Cerebellar cortex (tissue), 1 donor: ENCODE data around the gene TEX52.
A peak's percentile ranks its signal among the peaks of the same experiment; 100 is the strongest.
"Not testable (repeated sequence)": the region's sequence is repeated elsewhere in the genome, so short reads cannot be mapped to it uniquely, and the experiment has no call there.

Experiments
- DNase-seq: peaks from one replicate; pipeline ENCODE4 v3.0.0-alpha.2; 2015; ENCODE audit warnings: low spot score

The TEX52 gene

DNA sequence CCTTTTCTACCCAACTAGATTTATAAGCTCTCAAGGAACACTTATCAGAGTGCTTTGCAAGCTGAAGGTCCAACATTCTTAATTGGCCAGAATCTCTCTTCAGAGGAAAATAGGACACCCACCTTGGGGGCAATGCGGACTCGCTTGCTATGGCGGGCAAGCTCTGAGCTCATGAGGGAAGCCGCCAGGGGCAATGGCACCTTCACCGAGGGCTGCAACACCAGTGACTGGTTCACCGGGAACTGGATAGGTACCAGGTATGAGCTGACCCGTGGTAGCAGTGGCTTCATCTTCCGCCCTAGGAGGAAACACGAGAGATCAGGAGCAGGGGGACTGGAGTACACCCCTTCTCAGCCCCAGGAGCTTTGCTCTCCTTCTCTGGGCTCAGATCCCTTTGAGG, 7.4 kb upstream of the TEX52 start:
- no peak for DNase-seq

DNA sequence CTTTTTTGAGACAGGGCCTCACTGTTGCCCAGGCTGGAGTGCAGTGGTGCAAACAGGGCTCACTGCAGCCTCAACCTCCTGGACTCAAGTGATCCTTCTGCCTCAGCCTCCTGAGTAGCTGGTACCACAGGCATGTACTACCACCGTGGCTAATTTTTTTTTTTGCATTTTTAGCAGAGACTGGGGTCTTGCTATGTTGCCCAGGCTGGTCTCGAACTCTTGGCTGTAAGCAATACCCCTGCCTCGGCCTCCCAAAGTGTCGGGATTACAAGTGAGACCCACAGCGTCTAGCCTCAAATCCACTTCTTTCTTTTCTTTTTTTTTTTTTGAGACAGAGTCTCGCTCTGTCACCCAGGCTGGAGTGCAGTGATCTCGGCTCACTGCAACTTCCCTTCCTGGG, 6.6 kb upstream of the TEX52 start:
- DNase-seq, result not testable (repeated sequence)

DNA sequence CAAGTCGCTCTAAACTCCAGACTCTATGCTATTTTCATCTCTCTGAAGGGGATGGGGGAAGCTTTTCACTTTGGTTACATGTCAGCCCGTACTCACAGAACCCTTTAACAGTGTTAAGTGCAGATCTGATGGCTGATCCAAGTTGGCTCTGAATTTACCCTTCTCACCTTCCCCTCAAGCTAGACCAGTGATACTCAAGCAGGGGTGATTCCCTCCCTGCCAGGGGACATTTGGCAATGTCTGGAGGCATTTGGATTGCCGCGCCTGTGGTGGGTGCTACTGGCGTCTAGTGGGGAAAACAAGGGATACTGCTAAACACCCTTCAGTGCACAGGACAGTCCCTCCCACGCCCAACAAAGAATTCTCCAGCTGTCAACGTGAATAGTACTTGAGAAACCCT, 6.0 kb upstream of the TEX52 start:
- no peak for DNase-seq

DNA sequence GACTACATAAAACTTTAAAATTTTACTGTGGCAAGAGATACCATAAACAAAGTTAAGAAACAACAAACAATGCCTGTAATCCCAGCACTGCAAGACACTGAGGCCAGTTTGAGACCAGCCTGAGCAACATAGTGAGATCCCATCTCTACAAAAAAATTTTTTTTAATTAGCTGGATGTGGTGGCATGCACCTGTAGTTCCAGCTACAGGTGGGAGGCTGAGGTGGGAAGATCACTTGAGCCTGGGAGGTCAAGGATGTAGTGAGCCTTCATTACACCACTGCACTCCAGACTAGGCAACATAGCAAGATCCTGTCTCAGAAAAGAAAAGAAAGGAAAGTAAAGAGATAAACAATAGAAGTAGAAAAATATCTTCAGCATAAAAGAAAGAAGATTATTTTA, 3.3 kb upstream of the TEX52 start:
- DNase-seq, result no peak

DNA sequence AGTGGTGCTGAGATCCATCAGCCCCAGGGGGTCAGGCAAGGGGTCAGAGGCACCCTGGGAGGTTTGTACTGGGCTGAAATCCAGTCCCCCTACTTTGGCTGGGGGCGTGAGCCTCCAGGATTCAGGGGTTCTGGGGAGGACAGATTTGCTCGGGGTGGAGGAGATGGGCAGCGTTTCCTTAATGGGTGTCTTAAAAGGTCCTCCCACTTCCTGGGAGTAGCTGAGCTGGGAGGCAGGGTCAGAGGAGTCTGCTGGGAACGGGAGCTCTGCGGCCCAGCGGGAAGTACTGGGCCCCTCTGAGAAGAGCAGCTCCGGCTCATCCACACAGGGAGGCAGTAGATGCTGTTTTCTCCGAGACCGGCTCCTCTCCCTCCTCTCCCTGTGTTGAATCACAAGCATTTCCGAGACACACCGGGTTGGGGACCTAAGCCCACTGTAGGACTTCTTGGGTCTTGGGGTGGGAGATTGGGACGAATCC, 2.1 kb upstream of the TEX52 start:
- DNase-seq, result no peak

DNA sequence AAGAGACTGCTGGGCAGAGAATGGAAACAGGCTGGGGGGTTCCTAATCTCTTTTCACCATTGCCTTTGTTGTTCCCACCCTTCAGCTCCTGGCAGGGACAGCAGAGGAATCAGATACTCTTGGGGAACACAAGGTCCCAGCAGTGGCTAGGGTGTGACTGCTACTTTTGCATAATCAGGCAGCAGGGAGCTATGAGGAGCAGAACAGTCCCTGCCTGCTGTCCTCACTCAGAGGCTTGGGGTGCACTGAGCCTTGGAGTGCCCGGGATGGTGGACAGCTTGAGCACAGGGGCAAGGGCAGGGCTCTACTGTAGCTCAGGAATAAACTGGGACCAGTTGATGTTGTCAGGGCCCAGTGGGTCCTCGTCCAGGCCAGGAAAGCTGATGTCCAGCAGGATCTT, 1.5 kb upstream of the TEX52 start:
- DNase-seq, result no peak

DNA sequence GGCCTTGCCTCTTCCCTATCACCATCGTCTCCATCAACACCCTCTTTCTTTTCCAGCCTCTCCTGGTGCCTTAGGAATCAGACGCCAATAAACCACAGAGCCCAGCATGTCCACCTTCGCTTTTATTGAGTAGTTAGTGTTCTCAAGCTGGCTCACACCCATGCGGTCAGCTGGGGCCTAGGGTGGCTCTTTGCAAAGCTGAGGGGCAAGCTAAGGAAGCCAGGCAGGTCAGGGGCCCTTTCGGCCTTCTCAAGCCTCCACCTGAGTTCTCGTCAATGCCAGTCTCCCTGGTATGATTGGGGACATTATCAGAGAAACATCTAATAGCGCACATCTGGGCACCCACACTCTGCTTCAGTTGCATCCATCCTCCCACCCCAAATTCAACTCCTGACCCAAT, 737 bp upstream of the TEX52 start:
- no peak for DNase-seq

DNA sequence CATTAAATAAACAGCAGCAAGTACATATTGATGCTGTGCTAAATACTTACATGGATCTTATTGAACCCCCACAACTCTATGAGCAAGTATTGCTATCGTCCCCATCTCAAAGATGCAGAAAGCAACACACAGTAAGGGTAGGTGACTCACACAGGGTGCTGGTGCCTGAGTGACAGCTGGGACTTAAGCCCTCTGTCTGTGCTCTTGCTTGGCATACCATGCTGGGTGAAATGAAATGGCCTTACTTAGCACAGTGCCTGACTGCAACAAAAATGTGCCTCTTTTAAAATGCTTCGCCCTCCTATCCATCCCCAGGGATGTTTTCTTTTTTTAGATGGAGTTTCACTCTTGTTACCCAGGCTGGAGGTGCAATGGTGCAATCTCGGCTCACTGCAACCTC, 788 bp downstream of the TEX52 start:
- DNase-seq, result no peak

DNA sequence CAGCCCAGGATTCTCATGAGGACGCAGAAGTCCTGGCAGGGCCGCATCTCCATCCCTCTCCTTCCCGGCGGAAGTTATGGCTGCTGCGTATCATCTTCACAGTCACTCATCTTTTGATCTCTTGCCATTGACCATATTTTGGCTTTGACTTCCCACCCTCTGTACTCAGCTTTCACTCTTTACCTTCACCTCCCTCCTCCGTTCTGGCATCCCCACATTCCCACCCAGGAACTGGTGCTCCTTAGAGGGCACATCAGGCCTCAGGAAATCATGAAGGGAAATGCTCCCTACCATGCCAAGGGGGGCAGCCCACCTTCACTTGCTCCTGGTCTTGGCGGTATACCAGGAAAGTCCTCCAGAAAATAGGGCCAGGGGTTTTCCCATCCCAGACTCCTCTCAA, 1.3 kb downstream of the TEX52 start:
- DNase-seq, result no peak

DNA sequence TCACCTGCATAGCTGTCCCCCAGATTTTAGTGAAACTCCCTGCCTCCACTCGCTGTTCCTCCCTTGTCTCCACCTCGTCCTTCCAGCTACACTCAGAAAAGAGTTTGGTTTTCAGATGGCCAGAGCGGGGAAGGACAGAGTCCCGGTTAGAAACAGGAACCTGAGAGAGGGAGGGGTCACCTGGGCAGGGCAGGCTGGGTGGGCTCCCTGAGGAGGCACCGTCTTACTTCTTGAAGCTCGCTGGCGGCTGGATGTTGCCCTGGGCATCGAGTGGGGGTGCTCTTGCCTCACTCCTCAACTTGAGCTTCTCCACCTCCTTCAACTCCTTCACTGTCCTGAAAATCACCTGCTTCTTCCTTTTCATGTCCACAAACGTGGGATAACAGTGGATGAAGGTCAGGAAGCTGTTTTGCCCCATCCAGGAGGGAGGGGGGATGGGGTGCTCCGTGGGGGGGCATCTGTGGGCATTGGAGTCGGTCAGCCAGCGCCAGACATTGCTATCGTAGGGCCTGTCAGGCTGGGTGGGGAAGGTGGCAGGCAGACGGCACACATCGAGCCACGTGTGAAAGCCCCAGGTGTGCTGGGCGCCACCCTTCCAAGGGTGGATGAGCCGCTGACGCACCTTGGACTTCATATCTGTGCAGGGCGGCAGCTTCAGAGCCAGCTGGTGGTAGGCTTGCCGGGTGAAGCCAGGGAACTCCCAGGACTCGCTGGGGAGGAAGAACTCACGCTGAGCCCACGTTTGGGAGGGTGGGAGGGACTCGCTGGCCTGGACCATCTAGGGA, 2.0 kb downstream of the TEX52 start:
- DNase-seq, result no peak

DNA sequence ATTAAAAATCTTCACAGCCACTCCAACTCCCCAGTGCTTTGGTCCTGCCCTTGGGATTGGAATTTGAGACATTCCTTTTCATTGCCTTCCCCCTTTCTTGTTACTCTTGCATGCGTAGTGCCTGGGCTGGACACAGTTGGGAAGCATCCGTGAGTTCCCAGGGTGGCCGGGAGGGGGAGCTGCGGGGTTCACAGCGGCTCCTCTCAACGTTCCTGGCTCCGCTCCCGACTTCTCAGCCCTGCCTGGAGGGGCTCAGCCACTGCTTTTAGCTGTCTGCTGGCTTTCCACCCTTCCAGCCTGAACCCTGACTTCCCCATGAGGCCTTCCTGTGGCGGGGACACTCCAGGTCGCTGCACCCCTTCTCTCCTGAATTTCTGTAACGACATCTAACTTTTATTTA, 3.2 kb downstream of the TEX52 start:
- peak; percentile 83 for DNase-seq

DNA sequence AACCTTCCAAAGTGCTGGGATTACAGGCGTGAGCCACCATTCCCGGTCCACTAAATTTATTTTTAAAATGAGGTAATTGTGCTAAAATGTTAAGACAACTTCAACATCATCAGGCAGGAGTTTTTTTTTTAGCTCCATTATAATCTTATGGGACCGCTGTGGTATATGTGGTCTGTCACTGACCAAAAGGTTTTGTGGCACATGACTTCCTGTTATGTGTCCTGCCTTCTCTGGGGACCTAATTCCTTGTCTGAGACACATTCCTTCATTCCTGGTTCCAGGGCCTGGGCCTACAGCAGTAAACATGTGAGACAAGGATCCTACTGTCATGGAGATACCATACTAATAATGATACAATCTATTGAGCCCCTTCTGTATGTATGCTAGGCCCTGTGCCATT, 4.9 kb downstream of the TEX52 start:
- no peak for DNase-seq

DNA sequence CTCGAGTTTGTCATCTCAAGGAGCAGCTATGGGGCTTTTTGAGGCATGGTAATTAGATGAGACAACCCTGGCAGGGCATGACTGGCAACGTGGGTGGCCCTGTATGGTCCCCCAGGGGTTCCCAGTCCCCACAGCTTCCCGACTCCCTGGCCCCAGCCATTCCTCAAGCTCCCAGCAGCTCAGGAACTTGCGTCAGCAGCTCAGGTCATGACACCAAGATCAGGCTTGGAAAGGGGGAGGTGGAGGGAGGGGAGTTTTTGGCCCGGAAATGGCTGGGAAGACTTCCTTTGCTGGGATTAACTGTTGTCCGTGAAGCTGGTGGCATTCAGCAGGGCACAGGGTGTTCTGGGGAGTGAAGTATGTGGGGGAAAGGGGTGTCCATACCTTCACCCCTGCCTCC, 11.6 kb downstream of the TEX52 start:
- no peak for DNase-seq

DNA sequence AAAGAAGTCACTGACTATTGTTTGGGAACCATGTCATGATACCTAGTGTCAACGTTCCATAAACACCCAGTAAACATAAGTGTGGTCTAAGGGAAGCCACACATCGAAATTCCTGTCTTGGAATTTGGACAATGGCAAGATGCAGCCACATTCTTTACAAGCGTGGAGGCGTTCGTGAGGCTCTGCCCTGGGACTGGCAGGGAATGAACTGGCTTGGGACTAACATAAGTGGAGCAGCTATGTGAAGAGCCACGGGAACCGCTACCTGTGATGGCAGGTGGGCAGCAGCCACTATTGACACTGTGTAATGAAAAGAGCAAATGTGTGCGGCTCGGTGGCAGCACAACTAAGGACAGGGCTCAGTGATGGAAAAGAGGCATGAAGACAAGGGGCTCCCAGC, 12.1 kb downstream of the TEX52 start:
- no peak for DNase-seq

DNA sequence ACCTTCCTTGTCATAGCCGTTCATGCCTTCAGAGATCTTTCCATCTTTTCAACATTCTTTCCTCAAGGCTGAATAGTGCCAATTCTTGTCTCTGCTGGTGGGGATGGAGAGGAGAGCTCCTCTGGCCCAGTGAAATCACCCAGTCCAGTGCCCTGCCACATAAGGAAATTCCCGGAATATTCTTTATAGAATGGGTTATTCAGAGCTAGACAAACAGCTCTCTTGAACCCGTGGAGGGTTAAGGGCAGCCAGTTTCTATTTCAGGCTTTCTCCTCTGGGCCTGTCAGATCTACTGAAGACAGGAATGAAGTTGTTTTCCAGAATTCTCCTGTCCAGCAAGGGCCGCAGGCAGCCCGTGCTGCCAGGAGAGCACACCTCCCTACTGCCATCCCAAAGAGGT, 13.9 kb downstream of the TEX52 start:
- no peak for DNase-seq

DNA sequence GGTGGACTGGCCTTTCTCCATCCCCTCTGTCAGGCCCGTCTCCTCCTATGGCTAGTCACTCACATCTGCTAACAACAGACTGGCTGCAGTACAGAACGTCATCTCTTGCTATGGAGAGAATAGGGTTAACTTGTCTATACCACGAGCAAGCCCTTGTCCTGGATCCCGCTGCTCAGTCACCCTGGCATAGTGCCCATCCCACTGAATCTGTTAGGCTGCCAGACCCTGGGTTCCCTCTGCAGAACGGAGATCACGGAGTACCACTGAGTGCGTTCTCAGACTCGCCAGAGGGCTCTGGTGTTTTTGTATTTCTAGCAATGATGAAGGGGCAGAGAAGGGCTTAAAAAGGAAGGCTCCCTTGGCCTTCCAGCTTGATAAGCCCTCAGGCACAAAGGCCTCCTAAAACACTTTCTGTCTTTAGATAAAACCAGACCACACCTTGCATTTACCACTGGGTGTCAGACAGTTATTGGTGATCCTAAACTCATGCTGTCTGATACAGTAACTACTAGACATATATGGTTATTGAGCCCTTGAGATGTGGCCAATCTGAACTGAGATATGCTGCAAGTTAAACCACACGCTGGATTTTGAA, 15.7 kb downstream of the TEX52 start:
- DNase-seq, result peak; percentile 65

DNA sequence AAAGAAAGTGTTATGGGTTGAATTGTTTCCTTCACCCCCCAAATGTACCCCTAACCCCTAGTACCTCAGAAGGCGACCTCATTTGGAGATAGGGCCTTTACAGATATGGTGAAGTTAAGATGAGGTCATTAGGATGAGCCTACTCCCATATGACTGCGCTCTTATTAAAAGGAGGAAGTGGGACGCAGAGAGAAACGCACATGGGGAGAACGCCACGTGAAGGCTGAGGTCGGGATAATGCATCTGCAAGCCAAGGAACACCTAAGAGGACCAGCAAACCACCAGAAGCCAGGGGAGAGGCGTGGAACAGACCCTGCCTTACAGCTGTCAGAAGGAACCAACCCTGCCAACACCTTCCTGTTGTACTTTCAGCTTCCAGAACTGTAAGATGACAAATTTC, 20.3 kb downstream of the TEX52 start:
- DNase-seq, result no peak

DNA sequence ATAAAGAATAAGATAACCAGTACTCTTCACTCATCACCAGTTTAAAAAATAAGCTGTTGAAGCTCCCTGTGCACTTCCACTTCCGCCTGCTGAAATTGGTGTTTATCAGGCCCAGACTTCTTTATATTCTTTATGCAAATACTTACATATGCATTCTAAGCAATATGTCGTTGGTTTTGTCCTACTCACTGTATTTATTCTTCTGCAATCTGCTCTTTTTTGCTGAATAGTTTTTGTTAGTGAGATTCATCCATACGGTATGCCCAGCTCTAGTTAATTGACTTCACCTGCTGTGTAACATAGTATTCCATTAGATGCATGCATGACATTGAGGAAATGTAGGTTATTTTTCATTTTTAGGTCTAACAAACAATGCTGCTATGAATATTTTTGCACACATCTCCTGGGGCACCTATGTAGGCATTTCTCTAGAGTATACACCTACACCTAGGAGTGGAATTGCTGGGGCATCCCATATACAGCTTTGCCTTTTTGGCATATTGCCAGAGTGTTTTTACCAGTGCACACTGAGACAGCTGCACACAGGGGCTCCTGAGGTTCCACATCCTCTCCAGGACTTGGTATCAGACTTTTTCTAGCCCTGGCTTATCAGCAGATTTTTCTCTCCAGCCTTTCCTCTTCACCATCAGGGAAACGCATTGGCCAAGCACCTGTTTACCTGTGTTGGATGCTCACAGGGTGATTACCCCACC, 21.0 kb downstream of the TEX52 start:
- no peak for DNase-seq

DNA sequence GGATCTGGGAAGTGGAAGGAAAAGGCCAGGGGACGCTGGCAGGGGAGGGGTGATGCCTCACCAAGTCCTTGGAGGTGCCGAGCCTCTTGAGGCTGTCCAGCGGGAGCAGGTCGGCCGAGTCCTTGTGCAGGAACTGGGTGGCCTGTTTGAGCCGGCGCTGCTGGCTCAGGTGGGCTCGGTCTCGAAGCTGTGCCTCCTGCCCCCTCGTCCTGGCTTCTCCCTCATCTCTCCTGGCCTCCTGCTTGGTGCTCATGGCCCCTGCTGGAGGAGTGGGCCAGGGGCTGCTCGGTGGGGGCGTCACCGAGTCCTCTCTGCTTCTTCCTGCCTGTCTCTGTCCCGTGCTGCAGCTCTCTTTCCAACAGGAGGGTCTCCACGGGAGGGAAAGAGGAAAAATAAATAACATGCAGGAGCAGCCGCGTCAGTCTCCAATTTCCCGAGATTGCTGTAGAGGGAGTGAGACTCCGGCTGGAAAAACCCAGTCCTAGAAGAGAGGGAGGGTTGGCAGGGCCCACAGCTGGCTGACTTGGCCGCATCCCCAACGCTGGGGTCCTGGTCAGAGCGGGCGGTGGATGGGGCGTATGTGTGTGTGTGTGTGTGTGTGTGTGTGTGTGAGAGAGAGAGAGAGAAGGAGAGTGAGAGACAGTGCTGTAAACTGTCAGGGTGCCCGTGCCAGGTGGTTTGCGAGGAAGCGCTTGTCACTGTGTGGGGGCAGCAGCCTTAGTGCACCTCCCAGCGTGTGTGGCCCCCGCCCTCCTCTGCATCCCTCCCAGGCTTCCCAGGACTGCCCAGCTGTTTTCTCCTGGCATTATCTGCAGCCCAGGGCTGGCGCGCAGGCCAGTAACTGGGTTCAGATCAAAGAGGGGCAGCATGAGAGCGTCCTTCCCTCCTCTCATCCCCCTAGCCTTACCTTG, 22.0 kb downstream of the TEX52 start, which contains the start of gene NRIP2:
TSS of gene NRIP2 (minus strand) at position 455 of the 911 bp plus-strand sequence. CDS start at position 403, 52 bp downstream.
- no peak for DNase-seq

DNA sequence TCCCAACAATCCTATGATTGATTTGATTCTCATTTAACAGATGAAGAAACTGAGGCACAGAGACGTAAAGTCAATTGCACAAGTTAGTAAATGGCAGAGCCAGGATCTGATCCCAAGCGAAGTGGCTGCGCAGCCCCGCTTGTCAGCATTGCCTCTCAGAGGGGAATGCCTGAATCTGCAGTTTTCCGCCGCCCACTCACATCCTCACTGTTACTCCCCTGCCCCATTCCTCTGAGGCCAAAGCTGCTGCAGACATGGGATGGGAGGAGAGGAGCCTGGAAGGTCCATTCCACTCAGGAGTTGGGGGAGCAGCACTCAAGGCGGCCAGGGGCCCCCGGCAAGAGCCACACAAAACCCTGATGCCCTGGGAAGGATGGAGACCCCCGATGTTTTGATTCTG, 23.0 kb downstream of the TEX52 start:
- DNase-seq, result no peak

DNA sequence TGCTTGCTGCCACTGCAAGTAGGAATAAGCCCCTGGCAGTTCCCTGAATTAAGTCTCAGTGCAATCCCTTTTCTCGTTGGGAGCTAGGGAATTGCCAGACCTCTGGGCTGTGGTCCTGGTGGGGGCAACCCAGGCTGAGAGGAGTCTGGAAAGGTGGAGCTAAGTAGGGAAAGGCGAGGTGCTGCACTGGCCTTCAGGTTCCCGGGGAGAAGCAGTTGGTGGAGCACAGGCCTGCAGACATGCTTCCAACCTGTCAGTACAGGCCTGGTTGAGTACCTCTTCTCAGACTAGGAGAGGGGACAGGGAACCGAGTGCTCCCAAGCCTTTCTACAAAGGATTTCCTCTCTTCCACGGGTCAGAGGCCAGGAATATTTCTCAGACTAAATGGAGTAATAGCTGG, 23.5 kb downstream of the TEX52 start:
- peak; percentile 75 for DNase-seq

DNA sequence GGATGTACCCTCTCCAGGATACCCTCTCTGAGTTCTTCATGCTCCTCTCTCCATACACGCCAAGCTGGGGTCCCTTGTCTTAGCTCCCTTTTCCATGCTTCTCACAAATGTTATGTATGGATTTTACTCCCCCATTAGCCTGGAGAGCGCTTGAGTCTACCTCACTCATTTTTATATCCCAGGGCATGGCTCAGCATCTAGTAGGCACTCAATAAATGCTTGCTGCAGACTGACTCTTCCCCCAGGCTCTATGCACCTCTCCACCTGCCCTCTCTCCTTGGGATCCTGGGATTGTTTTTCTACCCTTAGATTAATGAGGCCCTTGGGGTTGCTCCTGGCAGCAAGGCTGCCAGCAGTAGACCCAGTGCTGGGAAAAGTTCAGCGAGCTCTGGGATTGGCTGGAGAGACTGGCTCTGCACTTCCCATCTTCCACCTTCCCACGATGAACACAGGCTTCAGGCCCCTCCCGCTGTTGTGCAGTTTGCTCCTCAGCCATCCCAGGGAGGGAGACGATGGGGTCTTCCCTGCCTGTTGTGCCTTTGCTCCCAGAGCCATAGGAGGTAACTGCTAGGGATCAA, 24.2 kb downstream of the TEX52 start:
- DNase-seq, result no peak
